HG03095 (cell line): ENCODE results near the gene EFR3B.

Source experiments
- ATAC-seq: cut with Tn5 transposase; IDR thresholded peaks from one replicate; pipeline ENCODE4 v1.9.1; 2021; ENCODE audit warnings: moderate library complexity; ENCODE audit not compliant: unreplicated experiment

EFR3B gene

DNA sequence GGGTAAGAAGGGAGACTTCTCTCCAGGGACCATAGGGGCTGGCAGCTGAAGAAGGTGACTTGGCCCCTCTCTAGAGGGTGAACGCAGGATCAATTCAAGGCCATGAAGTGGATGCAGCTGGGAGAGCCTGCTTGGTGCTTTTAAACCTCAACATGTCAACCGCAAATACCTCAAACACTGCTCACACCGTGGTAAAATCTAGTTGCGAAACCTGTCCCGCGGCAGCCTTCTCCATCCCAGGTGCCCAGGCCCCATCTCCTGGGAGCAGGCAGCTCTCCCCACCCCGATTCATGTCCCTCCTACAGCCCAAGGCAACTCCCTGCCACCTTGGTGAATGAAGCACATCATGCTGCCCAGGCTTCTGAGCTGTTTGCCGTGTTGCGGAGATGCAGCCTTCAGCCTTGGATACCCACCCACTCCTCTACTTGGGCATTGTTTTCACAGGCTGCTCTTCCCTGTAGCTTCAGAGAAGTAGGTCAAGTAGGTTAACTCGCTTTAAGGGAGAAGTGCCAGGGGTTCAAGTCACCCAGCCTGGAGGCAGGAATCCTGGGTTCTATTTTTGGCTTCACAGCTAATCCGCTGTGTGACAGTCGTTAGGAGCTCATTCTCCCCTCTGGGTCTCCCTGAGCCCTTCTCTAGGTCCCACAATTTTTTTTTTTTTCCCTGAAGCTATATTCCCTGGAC, 6.2 kb upstream of the EFR3B start:
- no peak for ATAC-seq

DNA sequence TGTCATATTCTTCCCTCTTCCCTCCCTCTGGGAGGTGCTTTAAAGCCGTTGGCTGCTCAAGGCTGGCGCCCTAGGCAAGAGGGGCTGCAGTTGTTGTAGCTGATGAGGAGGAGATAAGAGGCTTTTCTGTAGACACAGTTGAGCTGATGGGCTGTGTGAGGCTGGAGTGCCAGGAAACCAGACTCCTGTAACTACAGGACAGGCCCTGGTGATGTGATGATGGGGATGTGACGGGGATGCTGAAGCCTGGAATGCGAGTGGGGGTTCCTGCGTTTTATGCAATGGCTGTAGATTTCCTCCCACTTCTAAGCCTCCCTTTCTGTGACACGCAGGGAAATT, 5.7 kb upstream of the EFR3B start:
- ATAC-seq = no peak

DNA sequence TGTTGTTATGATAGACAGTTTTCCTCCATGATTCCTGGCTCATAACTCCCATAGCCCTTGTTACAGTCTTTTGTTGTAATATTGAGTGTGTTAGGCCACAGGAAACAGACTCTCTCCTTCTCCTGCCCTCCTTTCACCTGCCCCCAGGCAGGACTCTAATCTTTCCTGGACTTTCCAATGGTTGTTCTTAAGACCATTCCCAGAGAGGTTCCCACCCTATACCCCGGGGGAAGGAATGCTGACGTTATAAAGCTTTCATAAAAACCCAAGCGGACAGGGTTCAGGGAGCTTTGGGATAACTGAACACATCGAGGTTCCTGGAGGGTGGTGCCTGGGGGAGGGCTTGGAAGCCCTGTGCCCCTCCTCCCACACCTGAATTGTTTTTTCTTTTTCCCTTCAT, 2.8 kb upstream of the EFR3B start:
- ATAC-seq = no peak

DNA sequence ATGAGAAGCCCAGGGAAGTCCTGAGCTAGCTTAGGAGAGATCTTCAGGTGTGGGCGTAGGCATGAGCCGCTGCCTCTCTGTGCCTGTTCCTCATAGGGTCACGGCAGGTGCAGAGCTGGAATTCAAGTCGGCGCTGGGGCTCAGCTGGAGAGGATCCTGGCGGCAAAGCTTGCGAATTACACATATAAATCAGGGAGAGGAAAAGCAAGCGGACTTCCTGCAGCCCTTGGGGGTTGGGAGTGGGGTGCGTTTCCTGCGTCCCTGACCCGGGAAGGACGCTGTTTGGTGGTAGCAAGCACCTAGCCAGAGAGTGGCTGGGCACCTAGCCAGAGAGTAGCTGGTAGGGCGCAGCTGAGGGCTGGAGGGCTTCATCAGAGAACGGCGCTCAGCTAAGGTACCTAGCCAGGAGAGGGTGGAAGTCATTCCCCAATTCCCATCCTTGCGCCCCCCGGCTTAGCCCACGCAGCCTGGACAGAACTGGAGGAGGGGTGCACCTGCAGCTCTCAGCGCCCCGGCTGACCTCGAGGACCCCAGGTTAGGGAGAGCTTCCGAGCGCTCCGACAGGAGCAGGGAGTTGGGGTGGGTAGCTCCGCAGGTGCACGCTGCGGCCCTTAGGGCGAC, 459 bp upstream of the EFR3B start:
- peak; percentile 0 for ATAC-seq

DNA sequence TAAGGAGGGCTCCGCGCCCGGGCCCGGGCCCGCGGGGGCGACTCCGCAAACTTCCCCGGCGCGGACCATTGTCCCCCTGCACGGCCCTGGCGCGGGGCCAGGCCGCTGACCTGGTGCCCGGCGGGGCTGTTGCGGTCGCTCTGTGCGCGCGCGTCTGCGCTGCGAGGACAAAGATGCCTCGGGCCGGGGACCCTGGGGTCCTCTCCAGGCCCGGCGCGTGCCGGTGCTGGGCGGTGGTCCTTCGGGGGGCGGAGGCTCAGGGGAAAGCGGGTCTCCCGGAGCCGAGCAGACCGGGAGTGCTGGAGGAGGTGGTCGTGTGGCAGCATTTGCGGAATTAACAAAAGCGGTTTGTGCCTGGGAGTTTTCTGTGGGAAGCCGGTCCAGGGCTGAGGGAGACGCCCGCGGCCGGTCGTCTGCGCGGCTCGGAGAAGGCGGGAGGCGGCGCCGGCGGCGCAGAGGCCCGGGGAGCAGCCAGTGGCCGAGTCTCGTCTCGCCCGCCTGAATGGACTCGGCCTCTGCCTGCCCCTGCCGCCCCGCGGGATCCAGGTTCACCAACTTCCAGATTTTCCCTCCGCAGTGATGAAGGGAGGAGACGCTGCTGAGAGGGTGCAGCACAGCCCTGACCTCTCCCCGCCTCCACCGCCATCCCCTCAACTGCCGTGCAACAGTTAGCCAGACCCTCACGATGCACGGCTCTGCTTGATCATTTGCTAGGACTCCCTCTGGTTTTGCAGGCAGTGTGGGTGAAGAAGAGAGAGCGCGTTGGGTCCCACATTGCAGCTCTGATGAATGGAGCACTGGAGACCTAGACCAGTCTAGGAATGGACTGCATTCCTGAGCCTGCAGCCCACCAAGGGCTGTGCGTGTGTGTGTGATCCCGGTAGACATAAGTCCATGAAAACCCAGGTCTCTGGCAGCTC, 705 bp downstream of the EFR3B start:
- ATAC-seq = no peak

DNA sequence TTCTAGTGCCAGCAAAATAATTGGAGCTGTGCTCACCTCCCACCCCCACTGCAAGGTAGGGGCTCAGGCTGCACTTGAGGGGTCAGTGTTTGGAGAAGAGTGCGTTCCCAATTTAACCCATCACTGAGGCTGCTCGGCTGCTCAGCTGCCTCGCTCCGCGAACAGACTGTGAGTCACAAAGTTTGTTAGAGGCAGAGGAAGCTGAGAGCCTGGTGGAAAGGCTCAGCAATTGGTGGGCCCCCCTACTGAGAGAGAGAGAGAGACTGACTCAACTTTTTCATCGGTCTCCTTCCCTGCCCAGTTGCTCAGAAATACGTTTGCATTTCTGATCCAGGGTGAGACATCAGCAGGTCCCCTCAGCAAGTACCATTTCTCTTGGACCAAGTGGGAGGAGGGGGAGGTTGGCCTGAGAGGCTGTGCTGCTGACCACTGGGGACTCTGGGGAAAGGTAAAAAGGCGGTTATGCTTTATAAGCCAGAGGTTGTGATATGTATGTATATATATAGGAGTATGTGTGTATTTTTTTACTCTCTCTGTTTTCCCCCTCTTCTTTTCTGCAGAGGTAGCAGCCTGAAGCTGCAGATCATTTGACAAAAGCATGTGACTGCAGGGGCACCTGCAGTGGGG, 1.5 kb downstream of the EFR3B start:
- ATAC-seq = no peak

DNA sequence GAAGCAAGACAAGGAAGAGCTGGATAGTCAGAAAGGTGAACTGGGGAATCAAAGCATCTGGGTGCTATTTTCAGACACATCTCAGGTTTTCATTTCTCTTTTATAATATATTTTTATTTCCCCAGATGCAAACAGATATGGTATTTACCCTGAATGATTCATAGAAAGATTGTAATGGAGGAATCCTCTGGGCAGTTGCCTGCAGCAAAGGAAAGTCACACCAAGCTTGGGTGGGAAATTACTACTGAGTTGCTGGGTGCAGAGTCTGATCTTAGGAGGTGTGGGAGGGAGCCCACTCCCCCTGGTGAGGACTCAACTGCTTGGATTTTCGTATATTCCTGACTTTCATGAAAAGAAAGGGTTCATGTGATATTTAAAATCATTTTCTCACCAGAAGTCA, 2.1 kb downstream of the EFR3B start:
- ATAC-seq = no peak

DNA sequence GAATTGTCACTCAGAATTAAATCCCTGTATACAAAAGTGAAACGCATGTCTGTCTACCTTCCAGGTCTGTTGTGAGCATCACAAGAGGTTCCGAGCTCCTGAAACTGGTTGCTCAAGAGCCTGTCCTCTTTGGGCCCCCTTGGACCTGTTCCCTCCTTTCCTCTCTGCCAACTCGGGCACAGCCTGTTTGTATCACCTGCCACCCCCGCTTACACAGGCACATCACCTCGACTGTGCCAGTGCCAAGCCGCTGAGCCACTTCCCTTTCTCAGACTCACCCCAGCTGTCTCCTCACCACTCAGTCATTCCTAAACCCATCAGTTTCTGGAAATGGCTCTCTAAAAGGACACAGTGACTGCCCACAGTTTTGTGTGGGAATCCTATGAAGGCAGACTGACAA, 3.1 kb downstream of the EFR3B start:
- ATAC-seq = no peak

DNA sequence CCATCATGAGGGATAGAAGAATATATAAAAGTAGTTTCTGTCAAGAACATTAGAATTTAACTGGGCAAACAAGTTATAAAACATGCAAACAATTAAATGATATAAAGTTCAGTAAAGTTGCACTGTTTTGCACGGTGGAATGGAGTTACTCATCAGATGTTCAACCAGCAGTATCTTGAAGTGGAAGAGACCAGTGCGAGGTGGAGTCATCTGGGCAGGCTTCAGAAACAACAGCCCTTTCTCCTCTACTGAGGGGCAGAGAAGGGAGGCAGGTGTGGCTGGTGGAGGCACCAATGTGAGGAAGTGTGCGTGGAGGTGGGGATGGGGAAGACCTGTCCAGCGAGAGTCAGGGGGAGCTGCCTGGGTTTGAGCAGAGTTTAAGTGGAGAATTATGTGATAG, 7.5 kb downstream of the EFR3B start:
- ATAC-seq = no peak

DNA sequence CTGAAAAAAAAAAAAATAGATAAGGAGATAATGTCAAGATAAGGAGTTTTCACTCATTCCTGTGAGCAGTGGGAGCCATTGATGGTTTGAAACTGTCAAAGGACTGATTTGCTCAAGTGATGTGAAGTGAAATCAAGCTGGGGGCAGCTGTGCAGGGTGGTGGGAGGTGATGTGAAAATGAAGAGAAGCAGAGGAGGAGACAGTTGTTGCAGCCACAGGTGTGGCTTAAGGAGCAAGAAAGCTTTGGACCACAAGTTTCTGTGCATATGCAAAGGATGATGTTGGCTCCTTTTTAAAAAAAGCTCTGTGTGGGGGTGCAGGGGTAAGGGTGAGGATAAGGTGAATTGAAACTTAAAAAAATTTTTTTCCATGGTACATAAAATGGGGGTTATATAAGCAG, 8.3 kb downstream of the EFR3B start:
- ATAC-seq = no peak

DNA sequence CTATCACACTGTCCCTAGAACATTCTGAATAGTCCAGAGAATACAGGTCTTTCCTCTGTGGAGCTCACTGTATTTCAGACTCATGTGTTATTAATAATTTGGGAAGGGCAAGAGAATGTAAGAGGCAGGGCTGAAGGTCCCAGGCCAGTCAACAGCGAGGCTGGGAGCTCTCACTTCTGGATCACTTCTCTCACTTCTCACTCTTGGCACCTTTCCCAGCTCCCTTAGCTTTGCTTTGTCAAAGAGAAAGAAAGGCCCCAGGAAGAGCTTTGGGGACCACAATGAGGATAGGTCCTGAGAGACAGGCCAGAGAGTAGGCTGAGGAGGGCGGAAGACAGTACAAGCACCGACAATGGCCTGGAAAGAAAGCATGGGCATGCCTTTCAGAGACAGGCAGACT, 11.2 kb downstream of the EFR3B start:
- no peak for ATAC-seq

DNA sequence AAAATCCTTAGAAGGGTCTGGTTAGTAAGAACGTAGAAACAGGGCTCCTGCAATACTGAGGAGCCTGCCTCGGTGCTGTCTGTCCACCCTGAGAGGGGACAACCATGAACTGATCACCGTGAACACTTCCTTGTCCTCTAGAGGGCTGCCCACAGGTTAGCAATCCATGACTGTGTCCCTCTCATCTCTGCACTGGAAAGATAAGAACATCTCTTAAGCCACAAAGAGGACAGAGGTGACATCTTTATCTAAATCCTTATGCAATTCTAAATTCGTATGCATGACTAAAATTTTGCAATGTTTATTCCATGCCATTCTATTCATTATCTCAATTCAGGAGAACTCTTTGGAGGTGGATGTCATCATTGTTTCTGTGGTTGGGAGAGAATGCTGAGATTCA, 12.8 kb downstream of the EFR3B start:
- ATAC-seq = no peak

DNA sequence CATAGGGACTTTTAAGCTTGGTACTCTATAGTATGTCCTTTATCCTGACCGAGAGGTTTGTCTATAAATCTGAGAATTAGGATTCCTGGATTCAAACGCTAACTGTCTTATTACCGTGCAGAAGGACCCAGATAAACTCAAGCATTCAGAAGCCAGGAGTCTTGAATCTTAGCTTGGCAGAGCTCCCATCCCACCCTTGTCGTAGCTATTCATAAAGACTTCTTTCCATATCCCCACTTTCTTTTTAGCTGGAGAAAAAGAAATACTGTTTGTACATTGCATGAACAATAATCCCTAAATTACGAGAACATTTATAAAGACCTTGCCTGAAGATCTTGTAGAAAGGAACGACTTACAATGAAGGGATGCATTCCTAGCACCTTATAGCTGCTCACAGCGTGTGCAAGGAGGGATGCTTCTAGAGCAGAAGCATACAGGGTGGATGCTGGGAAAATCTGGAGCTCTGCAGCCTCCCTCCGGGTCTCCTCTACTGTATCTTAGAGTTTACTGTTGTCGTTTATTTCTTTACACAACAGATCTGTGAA, 13.6 kb downstream of the EFR3B start:
- ATAC-seq = no peak

DNA sequence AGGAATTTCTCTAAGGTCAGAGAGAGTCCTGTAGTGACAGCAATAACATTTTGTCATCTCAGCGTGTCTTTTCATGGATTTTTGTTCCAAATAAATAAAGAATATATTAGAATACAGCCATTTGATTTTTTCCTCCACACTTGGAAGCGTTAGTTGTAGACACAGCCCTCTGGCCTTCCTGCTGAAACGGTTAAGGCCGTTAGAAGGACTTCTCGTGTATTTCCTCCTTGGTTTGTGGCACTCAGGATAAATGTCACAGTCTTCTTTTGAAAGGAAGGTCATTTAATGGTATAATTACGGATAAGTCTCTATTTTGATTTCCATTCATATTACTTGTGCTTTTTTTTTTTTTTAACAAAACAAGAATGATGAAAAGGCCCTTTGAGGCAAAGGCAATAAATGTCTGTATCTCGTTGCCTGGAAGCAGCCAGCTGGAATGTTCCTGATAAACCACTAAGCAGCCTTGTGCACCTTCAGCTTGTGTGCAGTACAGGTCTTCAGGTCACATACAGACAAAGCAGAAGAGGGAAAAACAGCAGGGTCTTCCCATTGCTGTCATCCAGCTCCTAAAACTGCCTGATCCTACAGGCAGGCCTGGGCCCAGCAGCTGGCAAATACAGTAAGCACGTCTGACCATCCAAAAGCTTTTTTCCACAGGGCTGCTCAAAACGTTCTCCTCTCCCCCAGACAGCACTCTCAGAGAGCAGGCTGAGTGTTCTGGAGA, 14.4 kb downstream of the EFR3B start:
- ATAC-seq = no peak

DNA sequence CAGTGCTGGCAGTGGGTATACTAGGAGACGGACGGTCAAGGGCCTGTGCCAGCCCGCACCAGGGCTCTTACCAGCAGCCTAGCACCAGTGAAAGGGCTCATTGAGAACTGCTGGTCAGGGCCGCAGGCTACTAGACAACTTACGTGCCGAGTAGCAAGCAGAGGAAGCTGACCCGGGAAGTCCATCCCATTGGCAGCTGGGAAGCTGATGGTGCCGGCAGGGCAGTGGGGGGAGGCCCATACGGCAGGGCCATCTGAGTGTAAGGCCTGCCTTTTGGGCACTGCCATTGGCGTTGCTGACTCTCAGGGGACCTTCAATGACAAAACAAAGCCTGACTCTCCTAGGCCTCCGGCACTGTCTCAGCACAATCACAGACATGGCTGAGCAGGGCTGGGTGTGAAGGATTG, 20.6 kb downstream of the EFR3B start:
- no peak for ATAC-seq

DNA sequence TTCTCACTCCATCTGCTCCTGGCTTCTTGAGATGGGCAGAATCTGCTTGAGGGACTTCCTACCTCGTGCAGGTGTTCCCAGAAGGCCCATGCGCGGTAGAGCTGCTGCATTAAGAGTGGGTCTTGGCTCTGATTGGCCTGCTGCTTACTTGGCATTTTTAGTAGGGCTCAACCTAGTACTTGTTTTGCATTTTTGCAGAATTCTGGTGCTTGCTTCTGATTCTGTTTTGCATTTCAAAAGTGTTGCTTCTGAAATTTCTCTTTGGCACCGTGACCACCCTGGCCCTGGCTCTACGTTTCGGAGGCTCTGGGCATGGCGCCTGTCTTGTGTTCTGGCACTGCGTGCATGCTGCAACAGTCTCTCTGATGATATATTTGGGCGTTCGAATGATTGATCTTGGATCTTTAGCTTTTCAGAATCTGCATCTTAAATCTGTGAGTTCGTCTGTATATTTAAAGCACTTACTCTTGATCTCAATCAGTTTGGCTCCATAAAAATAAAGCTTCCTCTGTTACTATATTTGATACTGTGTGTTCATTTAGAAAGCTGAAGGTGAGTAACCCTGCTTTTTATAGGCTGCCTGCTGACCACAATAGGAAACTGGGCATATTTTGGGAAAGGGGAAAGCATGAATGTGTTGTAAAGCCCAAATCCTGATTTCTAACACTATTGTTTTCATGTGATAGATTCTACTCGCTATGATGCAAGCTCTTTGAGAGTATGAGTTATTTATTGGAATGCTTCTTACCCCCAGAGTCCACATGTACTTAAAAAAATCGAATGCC, 22.2 kb downstream of the EFR3B start:
- peak; percentile 71 for ATAC-seq

DNA sequence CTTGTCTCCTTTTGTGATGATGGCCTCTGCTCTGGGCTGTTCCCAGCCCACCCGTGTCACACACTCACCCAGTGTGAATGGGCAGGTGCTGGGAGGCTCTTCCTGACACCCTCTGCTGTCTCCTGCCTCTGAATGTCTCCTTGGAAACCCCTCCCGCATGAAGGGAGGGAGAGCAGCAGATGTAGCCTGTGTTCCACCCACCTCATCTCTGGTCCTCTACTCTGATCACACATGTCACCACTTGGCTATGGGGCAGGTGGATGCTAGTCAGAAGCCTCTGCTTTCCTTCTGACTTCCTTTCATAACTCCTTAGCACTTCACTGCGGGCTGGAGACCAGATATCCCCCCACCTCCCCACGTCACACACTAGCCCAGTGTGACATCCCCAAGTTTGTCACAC, 23.9 kb downstream of the EFR3B start:
- no peak for ATAC-seq

DNA sequence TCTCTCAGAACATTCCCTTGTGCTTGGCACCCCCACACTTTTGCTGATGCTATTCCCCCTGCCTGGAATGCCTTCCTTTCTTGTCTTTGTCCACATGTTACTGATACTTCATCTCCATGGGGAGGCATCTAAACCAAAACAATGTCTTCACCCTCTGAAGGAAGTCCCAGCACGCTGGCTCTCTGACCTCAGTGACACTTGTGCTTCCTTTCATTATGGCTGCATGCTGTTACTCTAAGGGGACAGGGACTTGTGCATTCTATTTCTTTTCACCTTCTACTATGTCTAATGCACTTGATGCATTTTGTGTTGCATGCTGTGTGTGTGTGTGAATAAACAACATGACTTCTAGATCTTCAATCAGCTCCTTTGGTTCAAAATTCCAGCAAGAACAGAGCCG, 24.6 kb downstream of the EFR3B start:
- ATAC-seq = no peak

DNA sequence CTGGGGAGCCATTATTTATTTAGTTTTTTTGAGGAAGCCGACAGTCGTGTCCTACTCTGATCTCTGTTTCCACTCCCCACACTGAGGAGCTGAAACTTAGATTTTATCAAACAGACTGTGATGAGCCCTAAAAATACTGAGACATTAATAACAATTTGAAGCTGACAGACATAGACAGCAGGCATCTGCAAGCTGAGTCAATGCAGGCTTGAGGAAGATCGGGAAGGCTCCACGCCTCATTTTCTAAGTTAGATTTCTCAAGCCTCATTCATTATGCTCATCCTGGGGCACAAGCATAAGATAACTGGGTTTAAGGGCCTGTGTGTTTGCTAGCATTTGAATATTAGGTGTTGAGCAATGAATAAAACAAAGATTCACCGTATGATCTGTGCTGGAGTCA, 26.3 kb downstream of the EFR3B start:
- ATAC-seq = no peak

DNA sequence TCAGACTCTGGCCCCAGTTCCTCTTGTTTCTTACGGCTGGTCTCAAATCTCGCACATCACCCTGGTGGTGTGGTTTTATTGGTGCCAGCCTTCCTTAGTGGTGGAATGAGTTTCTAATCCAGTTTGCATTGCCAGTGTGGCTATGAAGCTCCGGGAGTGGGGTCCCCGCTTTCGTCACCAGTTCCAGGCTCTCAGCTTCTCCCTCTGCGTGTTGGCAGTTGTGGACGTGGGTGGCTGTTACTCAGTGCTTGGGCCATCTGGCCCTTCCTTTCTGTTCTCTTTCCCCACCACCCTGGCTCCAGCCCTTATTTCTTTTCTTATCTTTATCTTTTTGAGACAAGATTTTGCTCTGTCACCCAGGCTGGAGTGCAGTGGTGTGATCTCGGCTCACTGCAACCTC, 30.1 kb downstream of the EFR3B start:
- ATAC-seq = no peak
